PC-3 (cell line): ENCODE data around the gene EEPD1. TPM values are rescaled to one million over a fixed set of nuclear protein-coding genes. Genes with fewer than 3 reads are reported as not detected.

ENCODE experiments used
- ATAC-seq: fragments of 200-7000 bp; cut with Tn5 transposase; 2 replicates; pipeline ENCODE4 v1.9.1; 2020; ENCODE audit warnings: mild to moderate bottlenecking, moderate library complexity
- BruUV-seq: library from RNA; stranded (reverse); fragments of 400-500 nt; replicated peaks from 2 replicates; lab custom pipeline; 2021; lab: Mats Ljungman, UMichigan
- CTCF ChIA-PET: fragments of 300-600 bp; sonication (Branson Sonifier 250); formaldehyde crosslinking; loops from one replicate; lab custom pipeline; 2022; ENCODE audit warnings: antibody characterized with exemption; lab: Charles Lee
- POLR2A ChIA-PET: fragments of 300-600 bp; sonication (Branson Sonifier 250); formaldehyde crosslinking; loops from one replicate; lab custom pipeline; 2022; ENCODE audit warnings: antibody characterized with exemption; ENCODE audit not compliant: unreplicated experiment; lab: Charles Lee
- DNase-seq: peaks from one replicate; pipeline ENCODE4 v3.0.0-alpha.2; 2015
- H2AFZ ChIP-seq: fragments of 300-600 bp; sonication (generic); 2 replicates; pipeline ENCODE4 v1.6.0; 2016; ENCODE audit warnings: antibody characterized with exemption, low read length
- H3F3A ChIP-seq: fragments of 300-600 bp; sonication (generic); one replicate; pipeline ENCODE4 v1.6.0; 2017; ENCODE audit warnings: antibody characterized with exemption, low read length, control low read depth, mild to moderate bottlenecking; ENCODE audit not compliant: unreplicated experiment
- H3K27ac ChIP-seq: fragments of 300-600 bp; sonication (generic); 2 replicates; pipeline ENCODE4 v1.5.1; 2016; ENCODE audit warnings: mild to moderate bottlenecking, low read length
- H3K27me3 ChIP-seq: fragments of 300-600 bp; sonication (generic); 2 replicates; pipeline ENCODE4 v1.6.1; 2016; ENCODE audit warnings: low read length, mixed read lengths
- H3K36me3 ChIP-seq: fragments of 300-600 bp; sonication (generic); 2 replicates; pipeline ENCODE4 v1.6.1; 2016; ENCODE audit warnings: low read depth, mixed run types, low read length, mixed read lengths
- H3K4me1 ChIP-seq: fragments of 300-600 bp; sonication (generic); 2 replicates; pipeline ENCODE4 v1.5.1; 2016; ENCODE audit warnings: low read length; ENCODE audit not compliant: insufficient read depth
- H3K4me2 ChIP-seq: fragments of 300-600 bp; sonication (generic); 2 replicates; pipeline ENCODE4 v1.6.0; 2016; ENCODE audit warnings: low read length
- H3K4me3 ChIP-seq: fragments of 300-600 bp; sonication (generic); 2 replicates; pipeline ENCODE4 v1.5.1; 2016; ENCODE audit warnings: mild to moderate bottlenecking, low read length, mixed read lengths
- H3K79me2 ChIP-seq: fragments of 300-600 bp; sonication (generic); 2 replicates; pipeline ENCODE4 v1.6.1; 2017; ENCODE audit warnings: low read length, mixed read lengths
- H3K9ac ChIP-seq: fragments of 300-600 bp; sonication (generic); 2 replicates; pipeline ENCODE4 v1.6.0; 2016; ENCODE audit warnings: mild to moderate bottlenecking, low read length
- H3K9me2 ChIP-seq: fragments of 300-600 bp; sonication (generic); replicated peaks from 2 replicates; pipeline ENCODE4 v1.6.1; 2016; ENCODE audit warnings: mixed run types, low read length, mixed read lengths
- H3K9me3 ChIP-seq: fragments of 300-600 bp; sonication (generic); 2 replicates; pipeline ENCODE4 v1.6.1; 2016; ENCODE audit warnings: low read length, mixed read lengths
- H4K20me1 ChIP-seq: fragments of 300-600 bp; sonication (generic); 2 replicates; pipeline ENCODE4 v1.6.1; 2016; ENCODE audit warnings: low read length, mixed read lengths
- EZH2 ChIP-seq: fragments of 300-600 bp; sonication (generic); IDR thresholded peaks from one replicate; pipeline ENCODE4 v1.6.1; 2017; ENCODE audit warnings: antibody characterized with exemption, mild to moderate bottlenecking, low read length; ENCODE audit not compliant: unreplicated experiment
- EZH2phosphoT487 ChIP-seq: fragments of 300-600 bp; sonication (generic); IDR thresholded peaks from 2 replicates; pipeline ENCODE4 v1.6.1; 2018; ENCODE audit warnings: mild to moderate bottlenecking, antibody characterized with exemption, low read length, borderline replicate concordance
- intact Hi-C: fragments of 100-400 bp; cut with micrococcal nuclease; formaldehyde crosslinking; loops from 2 replicates; pipeline ENCODE4 v1.9.0; 2023
- total RNA-seq: library from RNA; depleted of rRNA; stranded (reverse); fragments of >200 nt; gene quantifications from 2 replicates; pipeline ENCODE4 v1.2.3, GENCODE V29; 2014
- TF ChIP-seq, protein P1 (sequence below): fragments of 300-600 bp; sonication (generic); conservative IDR thresholded peaks from 2 replicates; pipeline ENCODE4 v1.5.1; 2017; ENCODE audit warnings: antibody characterized with exemption, low read depth, mild to moderate bottlenecking, low read length

The EEPD1 gene
- total RNA-seq, 1 experiment from 2014 or later = 28.3 TPM

DNA sequence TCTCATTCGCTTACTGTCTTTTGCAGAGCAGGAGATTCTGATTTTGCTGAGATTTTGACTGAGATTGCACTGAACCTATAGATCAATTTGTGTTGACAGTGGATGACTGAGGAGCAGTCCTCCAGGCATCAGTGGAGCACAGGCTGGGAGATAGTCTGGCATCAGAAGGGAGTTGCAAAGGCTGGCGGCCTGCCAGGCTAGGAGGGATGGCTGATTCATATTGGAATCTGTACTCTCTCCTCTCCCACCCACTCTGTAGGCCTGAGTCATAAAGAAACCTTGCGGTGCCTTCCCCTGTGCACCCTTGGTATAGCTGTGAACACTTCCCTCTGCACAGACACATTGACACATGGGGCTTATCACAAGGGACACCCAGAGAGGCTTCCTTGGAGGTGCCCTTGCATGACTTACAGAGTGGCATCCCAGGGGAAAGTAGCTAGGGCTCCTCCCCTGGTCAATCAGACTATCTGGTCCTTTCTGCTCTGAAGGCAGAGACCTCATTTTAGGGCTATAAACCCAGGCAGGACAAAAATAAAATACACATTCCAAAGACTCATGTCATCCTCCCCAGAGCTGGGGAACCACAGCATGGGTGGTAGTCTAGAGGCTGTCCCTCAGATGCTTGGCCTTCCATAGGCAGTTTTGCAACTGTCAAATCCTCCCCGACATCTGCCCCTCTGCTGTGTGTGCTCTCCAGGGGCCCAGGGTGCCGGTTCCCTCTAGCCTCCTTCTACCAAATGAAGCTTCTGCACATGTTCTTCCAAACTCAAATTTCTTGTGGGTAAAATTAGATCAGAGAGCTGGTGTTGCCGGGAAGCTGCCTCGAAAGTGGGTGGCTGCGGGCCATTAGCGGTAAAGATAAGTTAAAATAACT is 37.4 kb upstream of the EEPD1 start:
- H3K4me2 ChIP-seq = peak overlapping the region; percentile 70
- TSS peak; percentile 98 for BruUV-seq
- intact Hi-C loops = loop anchor here (1.0 kb wide), 4 partner anchors 38 to 175 kb away; partner anchors contain the start of gene EEPD1
- no peaks in the 10 kb centered on the region for H4K20me1 ChIP-seq
- DNase-seq (peak; percentile 97), ATAC-seq (peak; percentile 89)
- peak overlapping the region; percentile 95 for H3K27ac ChIP-seq
- peak overlapping the region; percentile 17; the same call in 1 of the 2 replicates for H3K4me3 ChIP-seq
- peaks cover 21% of the 10 kb centered on the region for H3F3A ChIP-seq
- H2AFZ ChIP-seq = peak overlapping the region; percentile 32; the same call in 1 of the 2 replicates
- TF ChIP-seq, protein P1, sequence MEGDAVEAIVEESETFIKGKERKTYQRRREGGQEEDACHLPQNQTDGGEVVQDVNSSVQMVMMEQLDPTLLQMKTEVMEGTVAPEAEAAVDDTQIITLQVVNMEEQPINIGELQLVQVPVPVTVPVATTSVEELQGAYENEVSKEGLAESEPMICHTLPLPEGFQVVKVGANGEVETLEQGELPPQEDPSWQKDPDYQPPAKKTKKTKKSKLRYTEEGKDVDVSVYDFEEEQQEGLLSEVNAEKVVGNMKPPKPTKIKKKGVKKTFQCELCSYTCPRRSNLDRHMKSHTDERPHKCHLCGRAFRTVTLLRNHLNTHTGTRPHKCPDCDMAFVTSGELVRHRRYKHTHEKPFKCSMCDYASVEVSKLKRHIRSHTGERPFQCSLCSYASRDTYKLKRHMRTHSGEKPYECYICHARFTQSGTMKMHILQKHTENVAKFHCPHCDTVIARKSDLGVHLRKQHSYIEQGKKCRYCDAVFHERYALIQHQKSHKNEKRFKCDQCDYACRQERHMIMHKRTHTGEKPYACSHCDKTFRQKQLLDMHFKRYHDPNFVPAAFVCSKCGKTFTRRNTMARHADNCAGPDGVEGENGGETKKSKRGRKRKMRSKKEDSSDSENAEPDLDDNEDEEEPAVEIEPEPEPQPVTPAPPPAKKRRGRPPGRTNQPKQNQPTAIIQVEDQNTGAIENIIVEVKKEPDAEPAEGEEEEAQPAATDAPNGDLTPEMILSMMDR = no peak
- TF ChIP-seq EZH2phosphoT487 = no peak
- TF ChIP-seq EZH2 = no peak
- H3K9me2 ChIP-seq = no peaks in the 10 kb centered on the region
- H3K79me2 ChIP-seq = no peaks in the 10 kb centered on the region
- peaks cover 51% of the 10 kb centered on the region for H3K4me1 ChIP-seq
- H3K36me3 ChIP-seq = no peaks in the 10 kb centered on the region
- ChIA-PET CTCF (interaction anchor here (0.6 to 1.4 kb wide), 3 partner anchors 13 to 133 kb away, joined by 4 to 11 read pairs (median 7); no protein-coding TSS in a partner anchor), POLR2A (interaction anchor here (0.6 to 1.6 kb wide), 4 partner anchors 19 to 172 kb away, joined by 3 to 6 read pairs (median 4); no protein-coding TSS in a partner anchor)
- no peaks in the 10 kb centered on the region for H3K27me3 ChIP-seq
- H3K9ac ChIP-seq = peak overlapping the region; percentile 55
- H3K9me3 ChIP-seq = no peaks in the 10 kb centered on the region

DNA sequence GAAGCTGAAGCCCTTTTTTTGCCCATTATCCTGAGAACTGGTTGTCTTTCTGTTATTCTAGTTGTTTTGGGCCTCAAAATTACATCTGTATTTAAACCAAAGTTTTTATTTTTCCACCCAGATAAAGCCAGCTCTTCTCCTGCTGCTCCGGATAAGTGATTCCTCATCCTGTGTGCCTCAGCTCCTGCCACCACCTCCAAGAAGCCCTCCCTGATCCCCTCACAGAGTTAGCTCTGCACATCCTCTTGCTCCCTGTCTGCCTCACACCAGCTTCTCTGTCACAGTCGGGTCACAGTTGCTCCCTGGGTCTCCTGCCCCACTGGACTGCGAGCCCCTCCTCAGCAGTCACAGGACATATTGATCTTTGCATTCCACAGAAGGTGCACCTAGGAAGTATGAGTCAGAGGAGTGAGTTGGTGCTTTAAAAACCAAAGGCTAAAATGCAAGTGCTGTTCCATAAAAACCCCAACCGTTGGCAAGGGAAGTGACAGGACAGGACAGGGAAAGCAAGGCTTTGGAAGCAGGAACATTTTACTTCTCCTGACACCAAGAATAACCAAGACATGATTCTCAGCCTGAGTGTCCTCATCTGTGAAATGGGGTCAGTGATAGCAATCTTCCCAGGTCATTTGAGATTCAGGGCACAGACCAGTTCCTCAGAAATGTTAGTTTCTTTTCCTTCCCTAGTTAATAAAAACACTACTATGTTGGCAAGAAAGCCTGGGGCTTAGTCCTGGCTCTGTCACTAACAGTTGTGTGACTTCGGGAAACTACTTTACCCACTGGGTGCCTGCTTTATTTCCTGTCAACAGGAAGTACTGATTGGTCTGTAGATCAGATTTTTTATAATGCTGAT is 36.5 kb upstream of the EEPD1 start:
- CTCF ChIA-PET = interaction anchor here (0.6 to 1.4 kb wide), 3 partner anchors 12 to 132 kb away, joined by 4 to 11 read pairs (median 7); no protein-coding TSS in a partner anchor
- no peaks in the 10 kb centered on the region for H3K27me3 ChIP-seq
- intact Hi-C loops = loop anchor here (1.0 kb wide), 3 partner anchors 37 to 174 kb away; partner anchors contain the start of gene EEPD1

More for the DNA sequence above, 36.5 kb upstream of the EEPD1 start:
- H3K4me2 ChIP-seq = peak overlapping the region; percentile 70
- no peaks in the 10 kb centered on the region for H3K9me2 ChIP-seq
- H2AFZ ChIP-seq = peak overlapping the region; percentile 45
- peaks cover 21% of the 10 kb centered on the region for H3F3A ChIP-seq
- no peaks in the 10 kb centered on the region for H3K9me3 ChIP-seq
- ATAC-seq (peak; percentile 50), DNase-seq (peak; percentile 89)
- H3K4me3 ChIP-seq = peak overlapping the region; percentile 33; the same call in 1 of the 2 replicates
- BruUV-seq = TSS peak; percentile 89
- POLR2A ChIA-PET = interaction anchor here (0.6 to 1.6 kb wide), 3 partner anchors 19 to 171 kb away, joined by 4 to 6 read pairs (median 5); no protein-coding TSS in a partner anchor
- H4K20me1 ChIP-seq = no peaks in the 10 kb centered on the region
- H3K79me2 ChIP-seq = no peaks in the 10 kb centered on the region
- peak overlapping the region; percentile 55 for H3K9ac ChIP-seq
- peaks cover 51% of the 10 kb centered on the region for H3K4me1 ChIP-seq
- H3K27ac ChIP-seq = peak overlapping the region; percentile 95
- no peaks in the 10 kb centered on the region for H3K36me3 ChIP-seq
- TF ChIP-seq EZH2phosphoT487 (no peak), EZH2 (no peak)
- TF ChIP-seq, protein P1 = no peak
